Glutamatergic neuron (in vitro differentiated cells): Measurements from ENCODE around the gene TMEM130. TPM values are rescaled to one million over a fixed set of nuclear protein-coding genes. Genes with fewer than 3 reads are reported as not detected.

ENCODE experiments used
- DNase-seq: peaks from one replicate; pipeline ENCODE4 v3.0.0; 2022
- H3K27ac Mint-ChIP-seq: one replicate; pipeline ENCODE4 v1.8.0; 2020; ENCODE audit warnings: mild to moderate bottlenecking, mixed read lengths, inconsistent platforms; ENCODE audit not compliant: unreplicated experiment
- H3K27me3 Mint-ChIP-seq: one replicate; pipeline ENCODE4 v1.8.0; 2020; ENCODE audit warnings: mild to moderate bottlenecking, moderate library complexity, mixed read lengths, inconsistent platforms; ENCODE audit not compliant: unreplicated experiment
- H3K36me3 Mint-ChIP-seq: one replicate; pipeline ENCODE4 v1.8.0; 2020; ENCODE audit warnings: mild to moderate bottlenecking, mixed read lengths, inconsistent platforms; ENCODE audit not compliant: unreplicated experiment
- H3K4me1 Mint-ChIP-seq: one replicate; pipeline ENCODE4 v1.8.0; 2020; ENCODE audit warnings: mild to moderate bottlenecking, low read depth, mixed read lengths, inconsistent platforms; ENCODE audit not compliant: unreplicated experiment
- H3K4me3 Mint-ChIP-seq: one replicate; pipeline ENCODE4 v1.8.0; 2020; ENCODE audit warnings: mild to moderate bottlenecking, mixed read lengths, inconsistent platforms; ENCODE audit not compliant: unreplicated experiment
- H3K9me3 Mint-ChIP-seq: one replicate; pipeline ENCODE4 v1.8.0; 2020; ENCODE audit warnings: mild to moderate bottlenecking, moderate library complexity, mixed read lengths, inconsistent platforms; ENCODE audit not compliant: unreplicated experiment
- total RNA-seq: library from RNA; stranded (reverse); fragmentation: NEBNext Ultra II Directional; extraction: Animal tissue kit (Norgen Biotek cat#: 25700); gene quantifications from one replicate; pipeline ENCODE4 v1.2.1, GENCODE V29; 2021; ENCODE audit not compliant: unreplicated experiment
- TF ChIP-seq, protein P1 (sequence below): fragments of 200-600 bp; sonication (generic); IDR thresholded peaks from one replicate; pipeline ENCODE4 v1.5.0; 2021; ENCODE audit not compliant: partially characterized antibody, unreplicated experiment

Gene TMEM130
- total RNA-seq, 1 donor from 2014 or later: 7.8 TPM

- H3K9me3 Mint-ChIP-seq: peaks cover 9% of the 10 kb centered on the region
- TF ChIP-seq, protein P1, sequence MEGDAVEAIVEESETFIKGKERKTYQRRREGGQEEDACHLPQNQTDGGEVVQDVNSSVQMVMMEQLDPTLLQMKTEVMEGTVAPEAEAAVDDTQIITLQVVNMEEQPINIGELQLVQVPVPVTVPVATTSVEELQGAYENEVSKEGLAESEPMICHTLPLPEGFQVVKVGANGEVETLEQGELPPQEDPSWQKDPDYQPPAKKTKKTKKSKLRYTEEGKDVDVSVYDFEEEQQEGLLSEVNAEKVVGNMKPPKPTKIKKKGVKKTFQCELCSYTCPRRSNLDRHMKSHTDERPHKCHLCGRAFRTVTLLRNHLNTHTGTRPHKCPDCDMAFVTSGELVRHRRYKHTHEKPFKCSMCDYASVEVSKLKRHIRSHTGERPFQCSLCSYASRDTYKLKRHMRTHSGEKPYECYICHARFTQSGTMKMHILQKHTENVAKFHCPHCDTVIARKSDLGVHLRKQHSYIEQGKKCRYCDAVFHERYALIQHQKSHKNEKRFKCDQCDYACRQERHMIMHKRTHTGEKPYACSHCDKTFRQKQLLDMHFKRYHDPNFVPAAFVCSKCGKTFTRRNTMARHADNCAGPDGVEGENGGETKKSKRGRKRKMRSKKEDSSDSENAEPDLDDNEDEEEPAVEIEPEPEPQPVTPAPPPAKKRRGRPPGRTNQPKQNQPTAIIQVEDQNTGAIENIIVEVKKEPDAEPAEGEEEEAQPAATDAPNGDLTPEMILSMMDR: no peak
- H3K4me3 Mint-ChIP-seq: no peak overlapping the region
- H3K4me1 Mint-ChIP-seq: peaks cover 8% of the 10 kb centered on the region
- no peaks in the 10 kb centered on the region for H3K36me3 Mint-ChIP-seq
- peaks cover 8% of the 10 kb centered on the region for H3K27me3 Mint-ChIP-seq
- no peak overlapping the region for H3K27ac Mint-ChIP-seq
- no peak for DNase-seq
These were observed 36.8 kb downstream of the TMEM130 start for GRCh38 chr7:98833022-98833421.

- DNase-seq: peak; percentile 50
These were observed 38.1 kb downstream of the TMEM130 start for GRCh38 chr7:98831641-98832221.

GRCh38 chr7:98830972-98831548, 38.8 kb downstream of the TMEM130 start:
- Mint-ChIP-seq H3K27ac (peak overlapping the region; percentile 55), H3K4me3 (no peak overlapping the region), H3K9me3 (peaks cover 14% of the 10 kb centered on the region), H3K4me1 (peaks cover 11% of the 10 kb centered on the region), H3K27me3 (peaks cover 11% of the 10 kb centered on the region), H3K36me3 (no peaks in the 10 kb centered on the region)
- TF ChIP-seq, protein P1: no peak
- DNase-seq: no peak

More at GRCh38 chr7:98831641-98832221, 38.1 kb downstream of the TMEM130 start:
- TF ChIP-seq, protein P1: peak; percentile 86
- H3K9me3 Mint-ChIP-seq: peaks cover 12% of the 10 kb centered on the region
- no peak overlapping the region for H3K4me3 Mint-ChIP-seq
- peaks cover 7% of the 10 kb centered on the region for H3K4me1 Mint-ChIP-seq
- H3K27me3 Mint-ChIP-seq: peaks cover 9% of the 10 kb centered on the region
- H3K27ac Mint-ChIP-seq: no peak overlapping the region
- no peaks in the 10 kb centered on the region for H3K36me3 Mint-ChIP-seq

GRCh38 chr7:98828368-98828767, 41.4 kb downstream of the TMEM130 start:
- peaks cover 11% of the 10 kb centered on the region for H3K4me1 Mint-ChIP-seq
- peak overlapping the region; percentile 4 for H3K27ac Mint-ChIP-seq
- H3K36me3 Mint-ChIP-seq: no peaks in the 10 kb centered on the region
- no peak overlapping the region for H3K4me3 Mint-ChIP-seq
- peaks cover 11% of the 10 kb centered on the region for H3K27me3 Mint-ChIP-seq
- TF ChIP-seq, protein P1: no peak
- H3K9me3 Mint-ChIP-seq: peaks cover 17% of the 10 kb centered on the region
- no peak for DNase-seq

GRCh38 chr7:98827258-98827657, 42.6 kb downstream of the TMEM130 start:
- no peak overlapping the region for H3K4me3 Mint-ChIP-seq
- TF ChIP-seq, protein P1: no peak
- no peaks in the 10 kb centered on the region for H3K36me3 Mint-ChIP-seq
- H3K9me3 Mint-ChIP-seq: peaks cover 17% of the 10 kb centered on the region
- no peak for DNase-seq
- peaks cover 11% of the 10 kb centered on the region for H3K27me3 Mint-ChIP-seq
- H3K4me1 Mint-ChIP-seq: peaks cover 11% of the 10 kb centered on the region
- H3K27ac Mint-ChIP-seq: peak overlapping the region; percentile 95
